ENCODE measurements around the gene CPSF3.

DNA sequence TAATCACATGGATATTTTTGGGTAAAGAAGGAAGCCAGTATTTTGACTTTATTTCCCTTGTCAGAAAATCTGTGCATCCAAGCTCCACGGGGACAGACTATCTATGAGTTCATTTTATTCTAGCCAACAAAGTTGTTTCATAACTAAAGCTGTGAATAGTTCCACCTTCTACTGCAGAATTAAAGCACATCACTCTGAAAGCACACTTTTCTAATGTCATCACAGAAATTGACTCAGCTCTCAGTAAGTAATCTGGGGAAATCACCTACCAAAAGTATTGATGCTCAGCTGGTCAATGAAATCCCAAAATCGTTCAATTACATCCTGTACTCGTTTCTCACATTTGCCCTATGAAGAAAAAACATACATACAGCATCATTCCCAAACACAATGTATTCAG lies 70.0 kb downstream of the CPSF3 start:
- TF ChIP-seq CTCF (conservative IDR thresholded peaks at IDR 0.05; ENCODE audit: low read depth, low read length): no peak
- TF ChIP-seq EZH2 (IDR thresholded peaks at IDR 0.05; ENCODE audit: borderline replicate concordance, low read depth, low read length, poor library complexity, severe bottlenecking): no peak
